Measurements from ENCODE around the gene AQP6. TPM values are rescaled to one million over a fixed set of nuclear protein-coding genes. Genes with fewer than 3 reads are reported as not detected.
A peak's percentile ranks its signal among the peaks of the same experiment; 100 is the strongest.

The AQP6 gene
- total RNA-seq, 4 donors from 2014 or later: not detected

DNA sequence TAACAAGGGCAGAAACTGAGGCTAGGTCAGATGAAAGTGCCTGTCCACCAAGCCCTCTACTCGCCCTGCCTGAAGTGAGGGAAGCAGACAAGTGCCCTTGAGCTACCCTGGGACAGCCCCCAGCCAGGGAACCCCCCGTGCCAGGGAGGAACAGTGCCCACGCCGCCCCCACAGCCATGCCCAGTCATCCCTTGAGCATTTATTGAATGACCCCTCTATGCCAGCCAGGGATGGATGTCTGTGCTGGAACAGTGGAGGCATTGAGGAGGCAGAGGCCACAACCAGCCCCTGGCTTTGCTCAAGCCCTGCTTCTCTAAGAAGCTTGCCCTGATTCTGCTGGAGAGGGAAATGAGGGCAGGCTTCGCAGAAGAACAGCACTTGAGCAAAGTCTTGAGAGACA lies 3.7 kb upstream of the AQP6 start:
- Histone ChIP-seq H3K36me3 (no peaks in the 10 kb centered on the region), H3K27me3 (peaks cover 23% of the 10 kb centered on the region), H3K27ac (no peak overlapping the region), H3K4me3 (no peak overlapping the region), H3K4me1 (peaks cover 10% of the 10 kb centered on the region), H3K9me3 (no peaks in the 10 kb centered on the region)
- DNase-seq (ENCODE audit: low spot score in 2 of 2): peak in 1 of 2 donors; percentile 75
- 94% methylated on average over 5 of the region's 5 CpGs for whole genome bisulfite sequencing
- no peak for TF ChIP-seq POLR2AphosphoS5 (IDR thresholded peaks at IDR 0.05)
- TF ChIP-seq, protein P1, sequence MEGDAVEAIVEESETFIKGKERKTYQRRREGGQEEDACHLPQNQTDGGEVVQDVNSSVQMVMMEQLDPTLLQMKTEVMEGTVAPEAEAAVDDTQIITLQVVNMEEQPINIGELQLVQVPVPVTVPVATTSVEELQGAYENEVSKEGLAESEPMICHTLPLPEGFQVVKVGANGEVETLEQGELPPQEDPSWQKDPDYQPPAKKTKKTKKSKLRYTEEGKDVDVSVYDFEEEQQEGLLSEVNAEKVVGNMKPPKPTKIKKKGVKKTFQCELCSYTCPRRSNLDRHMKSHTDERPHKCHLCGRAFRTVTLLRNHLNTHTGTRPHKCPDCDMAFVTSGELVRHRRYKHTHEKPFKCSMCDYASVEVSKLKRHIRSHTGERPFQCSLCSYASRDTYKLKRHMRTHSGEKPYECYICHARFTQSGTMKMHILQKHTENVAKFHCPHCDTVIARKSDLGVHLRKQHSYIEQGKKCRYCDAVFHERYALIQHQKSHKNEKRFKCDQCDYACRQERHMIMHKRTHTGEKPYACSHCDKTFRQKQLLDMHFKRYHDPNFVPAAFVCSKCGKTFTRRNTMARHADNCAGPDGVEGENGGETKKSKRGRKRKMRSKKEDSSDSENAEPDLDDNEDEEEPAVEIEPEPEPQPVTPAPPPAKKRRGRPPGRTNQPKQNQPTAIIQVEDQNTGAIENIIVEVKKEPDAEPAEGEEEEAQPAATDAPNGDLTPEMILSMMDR (IDR thresholded peaks at IDR 0.05): no peak
- no peak for TF ChIP-seq EP300 (IDR thresholded peaks at IDR 0.05)
- no peak for TF ChIP-seq POLR2A (IDR thresholded peaks at IDR 0.05)

DNA sequence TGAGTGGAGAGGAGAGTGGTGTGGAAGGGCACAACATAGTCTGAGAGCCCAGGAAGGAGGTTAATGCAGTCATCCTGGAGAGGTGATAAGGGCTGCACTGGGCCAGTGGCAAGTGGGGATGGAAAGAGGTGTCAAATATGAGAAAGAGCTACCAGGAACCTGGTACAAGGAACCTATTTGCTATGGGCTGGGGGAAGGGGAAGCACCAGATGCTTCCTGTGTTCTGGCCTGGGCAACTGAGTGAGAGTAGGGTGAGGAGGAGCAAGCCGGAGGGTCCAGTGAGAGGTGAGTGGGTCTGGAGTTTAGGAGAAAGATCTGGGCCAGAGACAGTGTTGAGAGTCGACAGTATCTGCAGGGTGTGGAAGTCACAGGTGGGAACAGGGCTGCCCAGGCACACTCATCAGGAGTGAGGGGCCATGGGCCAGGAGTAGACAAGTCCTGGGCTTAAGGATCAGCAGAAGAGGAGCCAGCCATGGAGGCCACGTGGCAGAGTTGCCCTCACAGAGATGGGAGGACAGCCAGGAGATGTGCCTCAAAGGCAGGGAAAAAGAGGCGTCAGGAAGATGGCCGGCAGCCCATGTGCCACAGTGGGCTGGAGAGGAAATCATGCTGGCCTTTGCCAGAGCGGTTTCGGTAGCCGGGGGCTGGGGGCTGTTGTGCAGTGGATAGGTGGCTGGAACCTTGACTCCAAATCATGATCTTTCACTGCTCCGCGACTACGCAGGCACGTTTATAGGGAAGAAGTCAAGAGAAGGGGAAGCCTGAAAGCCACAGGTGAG lies 2.9 kb upstream of the AQP6 start:
- H3K27me3 ChIP-seq: peaks cover 23% of the 10 kb centered on the region

DNA sequence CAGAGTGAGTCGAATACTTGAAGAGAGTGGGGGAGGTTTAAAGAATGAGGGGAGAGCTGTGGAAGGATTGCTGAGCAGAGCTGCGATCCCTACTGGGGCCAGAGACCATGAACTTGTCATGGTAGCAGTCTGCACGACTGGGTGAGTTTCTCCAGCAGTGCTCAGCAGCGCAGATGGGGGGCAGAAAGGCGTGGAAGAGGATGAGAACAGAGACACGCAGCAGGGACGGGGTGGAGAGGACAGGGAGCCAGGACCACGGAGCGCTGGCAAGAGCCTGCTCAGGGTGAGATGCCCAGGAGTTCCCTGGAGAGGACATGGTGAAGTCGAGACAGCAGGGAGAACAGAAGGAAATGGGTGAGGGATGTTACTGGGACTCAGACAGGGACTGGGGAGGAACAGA lies 2.1 kb upstream of the AQP6 start:
- 64% methylated on average over 10 of the region's 10 CpGs for WGBS
- peaks cover 20% of the 10 kb centered on the region for H3K27me3 ChIP-seq
- TF ChIP-seq POLR2A (IDR thresholded peaks at IDR 0.05) (no peak), EP300 (IDR thresholded peaks at IDR 0.05) (no peak), POLR2AphosphoS5 (IDR thresholded peaks at IDR 0.05) (no peak)
- TF ChIP-seq, protein P1 (IDR thresholded peaks at IDR 0.05): no peak
- H3K9me3 ChIP-seq: no peaks in the 10 kb centered on the region
- peaks cover 18% of the 10 kb centered on the region for H3K4me1 ChIP-seq
- DNase-seq (ENCODE audit: low spot score in 2 of 2): no peak
- no peak overlapping the region for H3K4me3 ChIP-seq
- no peak overlapping the region for H3K27ac ChIP-seq
- no peaks in the 10 kb centered on the region for H3K36me3 ChIP-seq

More for the DNA sequence above, 2.9 kb upstream of the AQP6 start:
- TF ChIP-seq POLR2AphosphoS5 (IDR thresholded peaks at IDR 0.05) (no peak), EP300 (IDR thresholded peaks at IDR 0.05) (no peak)
- Histone ChIP-seq H3K27ac (no peak overlapping the region), H3K36me3 (no peaks in the 10 kb centered on the region), H3K9me3 (no peaks in the 10 kb centered on the region), H3K4me3 (no peak overlapping the region), H3K4me1 (peaks cover 16% of the 10 kb centered on the region)
- 72% methylated on average over 12 of the region's 12 CpGs for WGBS
- peak in 1 of 2 donors; percentile 43 for DNase-seq (ENCODE audit: low spot score in 2 of 2)

DNA sequence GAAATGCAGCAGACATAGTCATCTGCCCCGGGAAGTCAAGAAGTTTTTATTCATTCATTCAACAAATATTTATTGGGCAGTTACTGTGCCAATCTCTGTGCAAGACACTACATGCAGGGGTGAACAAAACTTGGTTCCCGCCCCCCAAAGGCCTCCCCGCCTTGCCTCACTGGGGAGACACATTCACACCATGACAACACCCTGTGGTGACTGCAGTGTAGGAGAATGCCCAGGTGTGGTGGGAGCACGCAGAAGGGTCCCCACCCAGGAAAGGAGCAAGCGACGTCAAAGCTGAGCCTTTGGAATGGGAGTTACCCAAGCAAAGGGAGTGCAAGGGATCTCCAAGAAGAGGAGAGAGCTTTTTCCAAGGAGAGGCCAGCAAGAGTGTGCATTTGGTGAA lies 1.6 kb upstream of the AQP6 start:
- no peak for DNase-seq (ENCODE audit: low spot score in 2 of 2)
- Histone ChIP-seq H3K36me3 (no peaks in the 10 kb centered on the region), H3K27ac (no peak overlapping the region), H3K27me3 (peaks cover 20% of the 10 kb centered on the region), H3K4me1 (peaks cover 18% of the 10 kb centered on the region), H3K4me3 (no peak overlapping the region), H3K9me3 (no peaks in the 10 kb centered on the region)
- TF ChIP-seq, protein P1 (IDR thresholded peaks at IDR 0.05): no peak
- TF ChIP-seq POLR2A (IDR thresholded peaks at IDR 0.05): no peak
- no peak for TF ChIP-seq EP300 (IDR thresholded peaks at IDR 0.05)
- TF ChIP-seq POLR2AphosphoS5 (IDR thresholded peaks at IDR 0.05): no peak
- 41% methylated on average over 6 of the region's 6 CpGs for WGBS

DNA sequence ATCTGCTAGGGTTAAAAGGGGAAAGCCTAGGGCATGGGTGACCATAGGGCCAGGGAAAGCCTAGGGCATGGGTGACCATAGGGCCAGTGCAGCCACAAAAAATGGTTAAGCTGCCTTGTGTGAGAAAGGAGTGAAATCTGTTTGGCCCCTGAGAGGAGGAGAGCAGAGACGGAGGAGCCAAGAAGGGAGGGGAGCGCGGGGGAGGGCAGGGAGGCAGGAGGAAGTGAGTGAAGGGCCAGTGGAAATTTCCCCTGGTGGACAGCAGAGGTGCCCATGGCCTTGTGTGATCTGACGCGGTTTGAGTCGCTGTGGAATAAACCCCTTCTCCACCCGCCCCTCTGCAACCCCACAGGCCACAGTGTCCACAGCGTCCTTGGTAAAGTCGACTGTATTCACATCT lies 618 bp upstream of the AQP6 start:
- Histone ChIP-seq H3K4me1 (peaks cover 16% of the 10 kb centered on the region), H3K27me3 (peaks cover 20% of the 10 kb centered on the region), H3K27ac (no peak overlapping the region), H3K36me3 (no peaks in the 10 kb centered on the region), H3K4me3 (no peak overlapping the region), H3K9me3 (no peaks in the 10 kb centered on the region)
- TF ChIP-seq POLR2AphosphoS5 (IDR thresholded peaks at IDR 0.05) (no peak), EP300 (IDR thresholded peaks at IDR 0.05) (no peak)
- TF ChIP-seq, protein P1 (IDR thresholded peaks at IDR 0.05): no peak
- WGBS: 77% methylated on average over 9 of the region's 9 CpGs
- no peak for DNase-seq (ENCODE audit: low spot score in 2 of 2)
